LNCaP clone FGC (cell line): Measurements from ENCODE around the gene ZNF597.

Experiments
- DNase-seq: peaks from one replicate; pipeline ENCODE4 v3.0.0-alpha.2; 2011; ENCODE audit warnings: low read depth
- H3K4me3 ChIP-seq: 2 replicates; pipeline ENCODE4 v1.5.1; 2011; ENCODE audit warnings: mild to moderate bottlenecking, low read depth, low read length, control low read depth
- CTCF ChIP-seq: IDR thresholded peaks from 2 replicates; pipeline ENCODE4 v1.5.1; 2012; ENCODE audit warnings: mild to moderate bottlenecking; ENCODE audit not compliant: control insufficient read depth, insufficient read depth; ENCODE audit errors: extremely low read depth

Gene ZNF597

GRCh38 chr16:3459401-3460090 lies 16.2 kb upstream of the ZNF597 start:
- peak; percentile 59 for DNase-seq
- TF ChIP-seq CTCF: no peak
- peak overlapping the region; percentile 92 for H3K4me3 ChIP-seq

GRCh38 chr16:3458852-3459361 lies 15.6 kb upstream of the ZNF597 start:
- TF ChIP-seq CTCF: no peak
- H3K4me3 ChIP-seq: peak overlapping the region; percentile 92
- DNase-seq: no peak

GRCh38 chr16:3458278-3458851 lies 15.1 kb upstream of the ZNF597 start:
- DNase-seq: no peak
- H3K4me3 ChIP-seq: peak overlapping the region; percentile 92
- TF ChIP-seq CTCF: no peak

GRCh38 chr16:3457434-3458252 lies 14.3 kb upstream of the ZNF597 start:
- peak; percentile 79 for DNase-seq
- H3K4me3 ChIP-seq: peak overlapping the region; percentile 92
- peak; percentile 61 for TF ChIP-seq CTCF

GRCh38 chr16:3454631-3455147 lies 11.4 kb upstream of the ZNF597 start:
- H3K4me3 ChIP-seq: no peak overlapping the region
- no peak for DNase-seq
- TF ChIP-seq CTCF: no peak

- DNase-seq: no peak
Observed at GRCh38 chr16:3454093-3454492, 10.8 kb upstream of the ZNF597 start.

More at GRCh38 chr16:3454093-3454492, 10.8 kb upstream of the ZNF597 start:
- TF ChIP-seq CTCF: no peak
- no peak overlapping the region for H3K4me3 ChIP-seq
